GM18907 (cell line): ENCODE data around the gene FAM149B1.
"Not testable (repeated sequence)": the region's sequence is repeated elsewhere in the genome, so short reads cannot be mapped to it uniquely, and the experiment has no call there.

Experiments
- ATAC-seq: cut with Tn5 transposase; IDR thresholded peaks from one replicate; pipeline ENCODE4 v1.9.1; 2021; ENCODE audit warnings: mild to moderate bottlenecking, moderate library complexity; ENCODE audit not compliant: unreplicated experiment

Gene FAM149B1

DNA sequence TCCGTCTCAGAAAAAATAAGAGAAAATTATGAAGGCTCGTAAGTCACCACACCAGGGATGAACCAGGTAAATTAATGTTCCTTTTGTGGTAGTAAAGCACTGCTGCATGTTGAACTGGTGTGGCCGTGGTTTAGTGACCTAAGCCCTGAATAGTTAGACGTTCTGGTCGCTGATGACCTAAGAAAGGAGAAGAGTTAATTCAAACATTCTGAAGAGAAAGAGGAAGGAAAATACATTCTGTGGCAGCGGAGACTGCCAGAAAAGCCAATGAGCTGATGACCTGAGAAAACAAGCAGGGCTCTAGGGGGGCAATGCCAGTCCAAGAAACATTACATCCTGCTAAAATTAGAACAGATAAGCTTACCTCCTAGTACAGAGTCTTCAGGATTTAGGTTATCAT is 61.6 kb downstream of the FAM149B1 start:
- no peak for ATAC-seq

DNA sequence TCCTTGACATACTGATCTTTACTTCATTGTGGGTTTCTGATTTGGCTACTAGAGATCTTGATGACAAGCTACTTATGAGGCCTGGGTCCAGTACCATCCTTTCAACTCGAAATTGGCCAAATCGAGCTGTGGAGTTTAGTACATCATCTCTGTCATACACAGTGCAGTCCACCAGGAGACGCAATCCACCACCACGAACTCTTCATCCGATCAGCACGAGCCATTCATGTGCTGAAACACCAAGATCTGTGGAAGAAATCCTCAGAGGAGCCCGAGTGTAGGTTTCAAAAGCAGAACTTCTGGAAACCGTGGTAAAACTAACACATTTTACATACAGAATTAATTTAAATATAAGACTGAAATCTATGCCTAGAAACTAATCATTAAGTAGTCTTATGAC is 65.0 kb downstream of the FAM149B1 start:
- no peak for ATAC-seq

DNA sequence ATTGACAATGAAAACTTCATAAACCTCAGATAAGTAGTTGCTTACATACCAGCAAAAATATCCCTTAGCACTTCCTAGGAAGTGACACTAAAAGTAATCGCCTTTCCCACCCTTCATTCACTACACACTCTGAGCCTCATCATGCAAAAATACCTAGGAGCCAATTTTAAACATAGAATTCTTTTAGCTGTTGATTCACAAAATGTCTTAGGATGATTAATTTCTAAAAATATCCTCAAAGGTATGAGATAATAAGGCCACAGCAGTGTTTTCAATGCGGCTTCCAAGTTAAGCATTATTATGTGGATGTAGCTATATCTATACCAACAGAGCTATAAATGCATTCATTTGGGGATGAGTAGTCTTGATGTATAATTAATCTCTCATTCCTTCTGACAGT is 66.0 kb downstream of the FAM149B1 start:
- no peak for ATAC-seq

DNA sequence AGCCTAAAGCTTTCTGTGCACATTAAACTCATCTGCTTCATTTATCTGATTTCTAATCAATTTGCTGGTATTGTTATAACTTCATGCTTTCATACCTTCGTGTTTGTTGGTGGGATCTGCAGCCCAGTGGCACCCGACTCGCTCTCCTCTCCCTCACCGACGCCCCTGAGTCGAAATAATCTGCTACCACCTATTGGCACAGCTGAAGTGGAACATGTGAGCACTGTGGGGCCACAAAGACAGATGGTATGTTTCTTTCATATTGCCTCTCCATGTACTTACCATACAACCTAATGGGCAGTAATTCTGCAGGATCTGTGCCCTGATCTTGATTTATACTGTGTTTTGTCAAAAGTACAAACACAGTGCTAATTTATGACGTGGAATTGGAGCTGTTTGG is 66.8 kb downstream of the FAM149B1 start:
- ATAC-seq, result no peak

DNA sequence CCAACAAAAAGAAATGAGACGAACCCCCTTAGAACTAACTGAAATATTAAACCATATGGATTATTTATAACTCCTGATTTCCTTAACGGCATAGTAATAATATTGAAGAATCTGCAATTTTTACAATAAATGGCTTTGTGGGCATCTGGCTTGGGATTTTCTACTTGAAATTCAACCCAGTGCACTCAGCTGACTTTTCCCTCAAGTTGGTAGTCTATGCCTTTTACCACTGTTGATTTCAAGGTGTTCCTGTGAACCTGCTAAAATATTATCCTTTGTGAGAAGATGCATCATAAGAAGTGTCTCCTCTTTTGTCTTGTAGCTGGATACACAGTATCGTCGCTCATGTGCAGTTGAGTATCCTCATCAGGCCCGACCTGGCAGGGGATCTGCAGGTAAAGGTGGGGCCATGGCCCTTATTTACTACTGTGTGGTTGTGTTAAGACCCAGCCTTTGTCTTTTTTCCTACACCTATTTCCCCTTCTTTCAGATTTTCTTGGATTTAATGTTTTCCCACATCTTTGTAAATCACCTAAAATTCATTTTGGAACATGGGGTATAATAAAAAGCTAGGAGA is 71.2 kb downstream of the FAM149B1 start:
- ATAC-seq, result no peak

DNA sequence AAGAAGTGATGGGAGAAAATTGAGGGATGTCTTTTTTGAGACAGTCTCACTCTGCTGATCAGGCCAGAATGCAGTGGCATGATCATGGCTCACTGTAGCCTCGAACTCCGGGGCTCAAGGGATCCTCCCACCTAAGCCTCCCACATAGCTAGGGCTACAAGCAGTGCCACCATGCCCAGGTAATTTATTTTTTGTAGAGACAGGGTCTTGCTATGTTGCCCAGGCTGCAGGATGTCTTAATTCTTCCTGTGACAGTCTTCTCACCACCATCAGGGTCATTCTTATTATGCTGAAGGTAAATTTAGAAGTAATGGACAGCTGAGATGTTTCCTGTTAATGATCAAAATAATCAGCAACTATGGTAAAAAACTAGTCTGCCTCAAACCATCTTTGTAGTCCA is 72.0 kb downstream of the FAM149B1 start:
- ATAC-seq, result no peak

DNA sequence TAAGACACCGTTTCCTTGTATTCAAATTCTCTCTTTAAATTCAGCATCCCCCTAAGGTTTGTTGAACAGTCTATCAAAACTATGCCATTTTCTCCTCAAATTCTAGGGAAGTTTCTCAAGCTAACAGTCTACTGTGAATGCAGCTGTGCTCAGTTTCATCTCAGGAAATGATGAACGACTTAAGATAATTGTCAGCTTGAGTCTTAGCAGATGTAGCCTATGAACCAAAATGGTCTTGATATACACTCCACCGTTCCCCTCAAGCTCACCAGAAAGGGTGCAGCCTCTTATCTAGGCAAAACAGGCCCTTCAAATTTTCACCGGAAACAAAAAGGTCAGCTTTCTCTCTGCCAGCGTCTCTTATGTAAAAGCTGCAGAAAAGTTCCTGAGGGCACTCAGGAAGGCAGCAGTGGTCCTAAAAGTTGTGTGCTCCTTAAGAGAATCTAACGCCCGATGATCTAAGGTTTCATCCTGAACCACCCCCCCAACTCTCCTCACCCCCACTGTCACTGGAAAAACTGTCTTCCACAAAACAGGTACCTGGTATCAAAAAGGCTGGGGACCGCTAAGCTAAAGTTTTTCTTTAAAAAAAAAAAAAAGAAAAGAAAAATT is 77.1 kb downstream of the FAM149B1 start:
- ATAC-seq, result no peak

DNA sequence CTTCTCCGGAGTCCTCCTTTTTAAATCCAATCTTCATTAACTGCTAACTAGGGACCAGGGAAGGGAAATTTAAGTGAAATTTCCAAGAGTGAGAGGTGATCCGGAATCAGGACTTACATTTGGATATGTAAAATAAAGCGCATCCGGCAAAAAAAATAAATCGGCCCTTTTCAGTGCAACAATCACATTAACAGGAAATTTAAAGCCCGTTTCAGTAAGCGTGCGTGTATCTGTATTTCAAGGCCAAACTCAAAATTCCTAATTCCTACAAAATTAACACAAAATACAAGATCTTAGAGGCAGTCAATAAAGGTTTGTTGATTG is 78.4 kb downstream of the FAM149B1 start:
- ATAC-seq, result no peak

DNA sequence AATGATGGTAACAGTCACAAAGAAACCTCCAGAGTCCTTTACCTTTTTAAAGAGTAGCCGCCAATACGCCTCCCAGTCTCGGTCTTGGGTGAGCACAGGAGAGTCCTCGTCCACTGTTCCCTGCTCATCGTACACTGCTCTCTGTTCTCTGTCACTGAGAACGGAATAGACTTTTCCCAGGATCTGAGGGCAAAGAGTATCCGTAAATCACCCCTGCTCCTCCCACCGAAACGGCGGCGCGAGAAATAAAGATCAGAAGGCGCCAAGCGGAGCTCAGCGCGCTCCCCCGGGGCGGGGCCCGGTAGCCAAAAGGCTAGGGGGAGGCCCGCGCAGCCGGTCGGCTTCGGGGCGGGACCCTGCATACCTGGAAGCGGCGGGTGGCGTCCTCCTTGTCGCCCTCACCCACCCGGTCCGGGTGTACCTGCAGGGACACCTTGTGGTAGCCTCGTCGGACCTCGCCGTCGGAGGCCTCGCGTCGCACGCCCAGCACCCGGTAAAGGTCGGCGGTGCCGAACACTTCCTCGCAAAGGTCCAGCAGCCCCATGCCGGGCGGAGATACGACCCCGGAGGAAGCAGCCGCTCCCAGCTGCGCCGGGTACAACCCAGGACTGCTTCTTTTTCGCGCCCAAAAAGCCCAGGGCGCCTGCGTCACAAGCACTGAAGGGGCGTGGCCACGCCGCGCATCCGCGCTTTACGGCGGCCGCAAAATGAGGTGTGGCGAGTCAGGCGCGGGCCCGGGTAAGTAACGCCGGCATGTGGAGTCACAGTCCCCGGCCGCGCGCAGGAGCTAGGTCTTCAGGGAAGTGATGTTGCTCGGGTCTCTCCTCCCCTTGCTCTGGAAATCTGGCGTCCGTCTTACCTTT is 79.0 kb downstream of the FAM149B1 start, which contains the start of gene DNAJC9:
Gene DNAJC9 (minus strand): TSS at position 610 of the 863 bp plus-strand sequence. CDS start 66 bp downstream, at position 544.
- ATAC-seq, result peak; percentile 83

DNA sequence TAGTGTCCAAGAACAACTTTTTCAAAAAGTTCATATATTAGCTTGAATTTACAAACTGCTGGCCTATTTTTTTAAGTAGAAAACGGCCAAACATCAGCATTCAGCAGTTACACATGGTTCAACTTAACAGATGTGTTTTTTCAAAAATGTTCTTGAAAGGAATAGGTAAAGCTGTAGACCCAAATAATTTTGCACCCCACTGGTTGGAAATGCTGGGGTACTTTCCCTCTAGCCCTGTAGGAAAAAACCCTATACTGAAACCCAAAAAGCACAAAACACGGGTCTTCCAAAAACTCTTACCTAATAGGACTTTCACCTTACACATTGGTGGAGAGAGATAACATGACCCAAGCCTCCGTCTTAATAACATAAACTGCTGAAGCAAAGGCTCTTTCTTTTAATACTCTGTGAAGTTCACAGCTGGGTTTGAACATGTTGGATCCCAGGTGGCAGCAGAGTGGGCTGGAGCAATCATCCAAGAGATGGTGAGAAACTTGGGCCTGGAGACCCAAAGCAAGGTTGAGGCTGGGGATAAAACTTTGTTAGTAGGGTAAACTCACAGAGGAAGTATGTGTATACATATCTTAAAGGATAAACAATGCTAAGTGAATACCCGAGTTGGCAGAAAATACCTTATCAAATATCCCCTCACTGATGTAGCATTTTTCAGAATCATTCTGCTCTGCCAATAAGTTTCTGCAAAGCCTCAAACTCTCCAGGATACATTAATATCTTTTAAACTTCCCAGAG is 79.8 kb downstream of the FAM149B1 start:
- ATAC-seq, result no peak

DNA sequence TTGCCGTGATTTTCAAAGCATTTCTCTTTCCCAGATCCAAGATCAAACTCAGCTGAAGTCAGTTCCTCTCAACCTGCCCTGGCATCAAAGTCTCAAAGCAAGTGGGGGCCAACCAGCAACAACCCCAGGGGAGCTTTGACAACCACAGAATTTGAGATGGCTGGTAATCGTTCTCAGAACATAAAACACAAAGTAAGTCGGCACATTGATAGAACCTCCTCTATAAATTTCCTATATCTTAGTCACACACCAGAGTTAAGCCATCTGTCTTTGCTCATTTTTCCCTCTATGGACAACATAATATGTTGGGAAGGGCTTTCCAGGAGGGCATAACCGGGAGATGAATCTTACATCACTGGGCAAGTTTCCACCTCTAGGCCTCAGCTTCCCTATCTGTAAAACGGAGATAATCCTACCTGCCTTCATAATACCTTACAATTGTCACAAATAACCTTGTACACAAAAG is 80.4 kb downstream of the FAM149B1 start:
- ATAC-seq, result no peak

DNA sequence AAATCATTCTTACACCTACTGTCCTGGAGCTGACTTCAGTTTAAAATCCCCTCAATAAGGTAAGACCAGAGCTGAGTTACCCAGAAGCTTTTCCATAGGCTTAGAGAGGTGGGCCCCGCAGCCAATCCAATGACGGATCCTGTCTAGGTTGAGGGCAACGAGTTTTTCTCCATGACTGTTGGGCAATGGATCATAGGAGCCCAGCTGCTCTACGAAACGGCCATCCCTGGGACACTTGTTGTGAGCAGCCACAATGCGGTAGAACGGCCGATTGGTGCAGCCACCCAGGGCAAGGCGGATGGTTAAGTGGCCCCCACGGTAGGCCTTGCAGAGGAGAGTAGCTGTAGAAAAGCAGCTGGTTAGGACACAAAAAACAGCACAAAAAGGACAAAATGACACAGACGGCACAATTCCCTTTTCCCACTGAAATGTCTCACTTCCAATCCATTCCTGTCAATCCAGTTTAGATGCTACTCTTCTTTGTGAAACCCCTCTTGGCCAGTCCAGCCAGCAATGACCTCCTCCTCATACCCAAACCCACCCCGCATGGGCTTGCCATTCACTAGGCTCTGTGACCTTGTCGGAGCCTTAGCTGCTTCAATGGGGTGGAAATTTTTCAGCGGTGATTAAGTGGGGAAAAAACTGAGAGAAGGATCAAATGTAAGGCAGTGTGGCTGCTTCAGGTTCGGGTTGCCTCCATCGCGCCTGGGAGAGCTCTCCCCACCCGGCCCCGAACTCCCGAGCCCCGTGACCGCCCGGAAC is 83.9 kb downstream of the FAM149B1 start:
- peak; percentile 39 for ATAC-seq

DNA sequence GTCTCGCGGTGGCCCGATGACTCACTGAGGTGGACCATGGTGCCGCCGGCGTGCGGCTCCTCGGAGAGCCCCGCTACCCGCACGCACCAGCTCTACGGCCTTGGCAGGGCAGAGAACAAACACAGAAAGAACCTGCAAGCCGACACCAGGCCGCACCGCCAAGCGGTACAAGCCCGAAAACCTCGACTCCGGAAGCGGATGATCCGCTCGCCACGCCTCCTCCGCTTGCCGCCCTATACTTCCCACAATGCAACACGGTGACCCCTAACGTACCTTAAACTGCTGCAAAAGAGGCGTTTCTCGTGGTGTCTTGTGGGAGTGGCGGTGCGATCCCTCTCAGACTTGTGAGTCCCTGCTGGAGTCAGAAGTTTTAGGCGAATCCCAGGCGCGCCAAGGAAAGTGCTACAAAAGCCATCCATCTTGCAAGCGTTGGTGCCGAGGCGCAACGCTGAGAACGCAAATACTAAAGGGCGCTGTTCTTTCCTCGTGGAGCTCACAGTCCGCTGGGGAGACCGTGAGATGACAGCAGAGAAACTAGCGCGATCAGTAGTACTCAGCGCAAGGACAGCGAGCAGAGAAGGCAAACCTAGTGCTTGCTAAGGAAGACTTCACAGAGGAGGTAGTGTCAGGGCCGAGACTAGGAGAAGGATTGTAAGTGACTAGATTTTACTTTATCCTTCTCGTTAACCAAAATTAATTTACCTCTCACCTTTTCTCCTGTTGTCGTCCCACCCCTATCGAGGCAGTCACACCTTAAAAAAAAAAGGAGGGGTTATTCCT is 84.7 kb downstream of the FAM149B1 start, which contains the start of gene MRPS16:
Gene MRPS16 (minus strand): TSS at position 200 of the 780 bp plus-strand sequence. CDS start 162 bp downstream, at position 38.
- ATAC-seq, result peak; percentile 77

DNA sequence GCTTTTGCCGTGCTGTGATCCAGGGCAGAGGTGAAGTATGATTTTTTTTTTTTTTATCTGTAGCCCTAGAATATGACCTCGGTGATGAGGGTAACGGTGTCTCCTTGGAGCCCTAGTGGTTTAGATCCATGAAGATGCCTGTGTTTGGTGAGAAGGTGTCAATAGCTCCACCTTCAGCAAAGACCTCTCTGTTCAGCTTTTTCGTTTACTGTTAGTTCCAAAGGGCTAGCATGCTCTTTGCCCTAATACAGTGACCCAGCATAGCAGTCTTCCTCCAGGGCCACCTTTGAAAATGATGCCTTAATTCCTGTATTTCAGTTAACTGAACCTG is 85.3 kb downstream of the FAM149B1 start:
- no peak for ATAC-seq

DNA sequence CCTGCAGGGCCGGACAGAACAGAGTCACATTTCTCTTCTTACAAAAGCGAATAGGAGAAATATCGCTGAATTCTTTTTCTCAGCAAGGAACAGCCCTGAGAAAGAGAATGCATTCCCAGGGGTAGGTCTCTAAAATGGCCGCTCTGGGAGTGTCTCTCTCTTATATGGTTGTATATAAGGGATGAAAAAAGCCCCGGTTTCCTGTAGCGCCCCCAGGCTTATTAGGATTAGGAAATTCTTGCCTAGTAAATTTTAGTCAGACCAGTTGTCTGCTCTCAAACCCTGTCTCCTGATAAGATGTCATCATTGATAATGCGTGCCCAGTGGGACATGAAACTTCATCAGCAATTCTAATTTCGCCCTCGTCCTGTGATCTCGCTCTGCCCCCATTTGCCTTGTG is 90.7 kb downstream of the FAM149B1 start:
- not testable (repeated sequence) for ATAC-seq

DNA sequence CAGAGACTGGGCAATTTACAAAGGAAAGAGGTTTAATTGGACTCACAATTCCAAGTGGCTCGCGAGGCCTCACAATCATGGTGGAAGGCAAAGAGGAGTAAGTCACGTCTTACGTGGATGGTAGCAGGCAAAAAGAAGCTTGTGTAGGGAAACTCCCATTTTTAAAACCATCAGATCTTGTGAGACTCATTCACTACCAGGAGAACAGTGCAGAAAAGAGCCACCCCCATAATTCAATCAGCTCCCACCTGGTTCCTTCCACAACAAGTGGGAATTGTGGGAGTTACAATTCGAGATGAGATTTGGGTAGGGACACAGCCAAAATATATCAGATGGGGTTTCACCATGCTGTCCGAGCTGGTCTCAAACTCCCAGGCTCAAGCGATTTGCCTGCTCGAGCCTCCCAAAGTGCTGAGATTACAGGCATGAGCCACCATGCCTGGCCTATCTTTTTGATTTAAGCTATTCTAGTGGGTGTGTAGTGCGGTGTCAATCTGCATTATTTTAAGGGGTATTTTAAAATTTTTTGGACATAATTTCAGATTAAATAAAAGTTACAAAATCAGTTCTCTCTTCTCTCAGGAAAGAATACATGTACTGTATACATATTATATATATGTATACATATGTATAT is 93.6 kb downstream of the FAM149B1 start:
- ATAC-seq, result no peak

DNA sequence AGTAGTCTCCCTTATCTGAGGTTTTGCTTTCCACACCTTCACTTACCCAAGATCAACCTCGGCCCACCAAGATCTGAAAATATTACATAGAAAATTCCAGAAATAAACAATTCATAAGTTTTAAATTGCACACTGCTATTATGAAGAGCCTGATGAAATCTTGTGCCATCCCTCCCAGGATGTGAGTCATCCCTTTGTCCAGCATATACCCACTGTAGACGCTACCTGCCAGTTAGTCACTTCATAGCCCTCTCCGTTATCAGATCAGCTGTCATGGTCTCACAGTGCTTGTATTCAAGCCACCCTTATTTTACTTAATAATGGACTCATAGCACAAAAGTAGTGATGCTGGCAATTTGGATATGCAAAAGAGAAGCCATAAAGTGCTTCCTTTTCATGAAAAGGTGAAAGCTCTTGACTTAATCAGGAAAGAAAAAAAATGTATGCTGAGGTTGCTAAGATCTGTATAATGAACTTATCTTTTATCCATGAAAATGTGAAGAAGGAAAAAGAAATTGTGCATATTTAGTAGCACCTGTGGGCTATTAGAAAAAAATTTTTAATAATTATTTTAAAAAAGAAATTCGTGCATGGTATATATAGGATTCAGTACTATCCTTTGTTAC is 94.3 kb downstream of the FAM149B1 start:
- ATAC-seq, result no peak

DNA sequence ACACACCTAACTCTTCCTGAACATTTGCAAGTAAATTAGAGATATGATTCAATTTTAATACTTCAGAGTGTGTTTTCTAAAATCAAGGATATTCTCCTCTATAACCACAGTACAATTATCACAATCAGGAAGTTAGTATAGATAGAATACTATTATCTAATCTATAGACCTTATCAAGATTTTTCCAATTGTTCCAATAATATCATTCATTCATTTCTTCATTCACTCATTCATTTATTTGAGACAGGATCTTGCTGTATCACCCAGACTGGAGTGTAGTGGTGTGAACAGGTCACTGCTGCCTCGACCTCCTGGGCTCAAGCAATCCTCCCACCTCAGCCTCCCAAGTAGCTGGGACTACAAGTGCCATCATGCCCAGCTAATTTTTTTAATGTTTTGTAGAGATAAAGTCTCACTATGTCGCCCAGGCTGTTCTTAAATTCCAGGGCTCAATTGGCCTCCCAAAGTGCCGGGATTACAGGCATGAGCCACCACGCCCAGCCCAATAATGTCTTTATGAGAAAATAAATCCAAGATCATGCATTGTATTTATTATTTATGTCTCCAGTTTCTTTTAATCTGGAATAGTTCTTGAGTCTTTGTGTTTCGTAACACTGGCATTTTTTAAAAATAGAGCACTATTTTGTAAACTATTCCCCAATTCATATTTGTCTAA is 95.1 kb downstream of the FAM149B1 start:
- ATAC-seq, result no peak
